CD8-positive, alpha-beta memory T cell (primary cell): ENCODE results near the gene C1QTNF6. TPM values are rescaled to one million over a fixed set of nuclear protein-coding genes. Genes with fewer than 3 reads are reported as not detected.
A peak's percentile ranks its signal among the peaks of the same experiment; 100 is the strongest.

Source experiments
- CTCF ChIA-PET: fragments of 350-600 bp; sonication (Branson Sonifier 250); formaldehyde crosslinking; loops from one replicate; lab custom pipeline; 2021; ENCODE audit warnings: antibody characterized with exemption; lab: Charles Lee
- POLR2A ChIA-PET: fragments of 350-600 bp; sonication (Branson Sonifier 250); formaldehyde crosslinking; loops from one replicate; lab custom pipeline; 2021; ENCODE audit warnings: antibody characterized with exemption; lab: Charles Lee
- DNase-seq, 5 donors: peaks; one replicate each; pipeline versions ENCODE4 v3.0.0 to v3.0.0-alpha.2; 2020 to 2022; ENCODE audit warnings: mixed read lengths in 1 of 5
- H3K27ac ChIP-seq: one replicate; pipeline ENCODE4 v1.7.0; 2013; ENCODE audit warnings: low read depth, mild to moderate bottlenecking, low read length, moderate library complexity
- H3K27me3 ChIP-seq: 2 replicates; pipeline ENCODE4 v1.7.0; 2013; ENCODE audit warnings: low read length, mild to moderate bottlenecking; ENCODE audit not compliant: insufficient read depth, poor library complexity, severe bottlenecking
- H3K36me3 ChIP-seq: 2 replicates; pipeline ENCODE4 v1.7.0; 2013; ENCODE audit warnings: mild to moderate bottlenecking, low read length, moderate library complexity; ENCODE audit not compliant: insufficient read depth
- H3K4me1 ChIP-seq: 2 replicates; pipeline ENCODE4 v1.7.0; 2013; ENCODE audit warnings: mild to moderate bottlenecking, low read length, moderate library complexity; ENCODE audit not compliant: insufficient read depth
- H3K4me3 ChIP-seq: 2 replicates; pipeline ENCODE4 v1.7.0; 2013; ENCODE audit warnings: mild to moderate bottlenecking, low read length
- H3K9me3 ChIP-seq: 2 replicates; pipeline ENCODE4 v1.7.0; 2013; ENCODE audit warnings: mild to moderate bottlenecking, low read length
- H3K27ac Mint-ChIP-seq, 8 donors: one replicate each; pipeline ENCODE4 v1.8.0; 2020 to 2021; ENCODE audit warnings: mixed read lengths in 8 of 8, mild to moderate bottlenecking in 6 of 8, inconsistent platforms in 3 of 8, moderate library complexity in 3 of 8
- H3K27me3 Mint-ChIP-seq, 2 donors: one replicate each; pipeline ENCODE4 v1.8.0; 2020 to 2021; ENCODE audit warnings: mixed read lengths in 2 of 2, mild to moderate bottlenecking in 1 of 2, moderate library complexity in 1 of 2
- H3K36me3 Mint-ChIP-seq, 3 donors: one replicate each; pipeline ENCODE4 v1.8.0; 2020 to 2021; ENCODE audit warnings: mixed read lengths in 3 of 3, inconsistent platforms in 1 of 3, mild to moderate bottlenecking in 1 of 3
- H3K4me1 Mint-ChIP-seq, 3 donors: one replicate each; pipeline ENCODE4 v1.8.0; 2020 to 2021; ENCODE audit warnings: mixed read lengths in 3 of 3, inconsistent platforms in 1 of 3, mild to moderate bottlenecking in 1 of 3
- H3K4me3 Mint-ChIP-seq, 7 donors: one replicate each; pipeline ENCODE4 v1.8.0; 2020 to 2021; ENCODE audit warnings: mixed read lengths in 7 of 7, mild to moderate bottlenecking in 6 of 7, moderate library complexity in 4 of 7, inconsistent platforms in 2 of 7
- H3K9me3 Mint-ChIP-seq, 5 donors: one replicate each; pipeline ENCODE4 v1.8.0; 2020 to 2022; ENCODE audit warnings: mixed read lengths in 5 of 5, mild to moderate bottlenecking in 3 of 5, moderate library complexity in 2 of 5, inconsistent platforms in 1 of 5
- polyA plus RNA-seq: library from polyadenylated mRNA; unstranded; fragments of 300-500 nt; fragmentation: Illumina TruSeq; gene quantifications from one replicate; pipeline ENCODE4 v1.2.3, GENCODE V29; 2021
- total RNA-seq, 2 experiments: library from RNA; stranded (reverse); gene quantifications; one replicate each; pipeline ENCODE4 v1.2.3, GENCODE V29; 2021

C1QTNF6 gene
- total and polyA plus RNA-seq, 3 experiments from 2014 or later: 1.8 to 4.3 (median 3.6) TPM

DNA sequence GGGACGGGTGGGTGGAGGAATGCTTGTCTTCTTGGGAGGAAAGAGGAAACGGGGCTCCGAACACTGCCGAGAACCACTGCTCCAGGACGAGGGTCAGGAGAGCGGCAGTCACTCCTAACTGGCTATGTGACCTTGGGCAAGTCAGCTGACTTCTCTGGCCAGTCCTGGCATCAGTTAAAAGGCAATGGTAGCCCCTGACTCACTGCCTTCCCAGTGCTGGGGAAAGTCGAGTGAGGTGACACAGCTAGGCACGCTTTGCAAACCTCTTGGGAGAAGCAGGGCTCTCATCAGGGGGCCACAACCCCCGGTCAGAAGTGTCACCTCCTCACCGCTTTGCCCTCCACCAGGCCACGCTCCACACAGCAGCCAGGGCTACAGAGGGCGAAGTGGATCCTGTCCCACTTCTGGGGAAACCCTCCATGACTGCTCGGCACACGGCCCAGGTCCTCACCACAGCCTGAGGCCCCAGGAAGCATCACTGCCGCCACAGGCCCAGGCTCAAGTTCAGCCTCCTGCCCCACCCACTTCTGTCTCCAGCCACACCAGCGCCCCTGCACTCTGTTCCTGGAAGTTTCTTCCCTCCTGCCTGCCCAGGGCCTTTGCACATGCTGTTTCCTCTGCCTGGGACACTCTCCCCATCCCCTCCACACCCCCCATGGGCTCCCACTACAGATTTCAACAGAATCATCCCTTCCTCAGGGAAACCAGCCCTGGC is 54.6 kb downstream of the C1QTNF6 start:
- no peak overlapping the region for H3K4me3 Mint-ChIP-seq
- Histone ChIP-seq H3K9me3 (no peaks in the 10 kb centered on the region), H3K36me3 (peaks cover 58% of the 10 kb centered on the region), H3K4me3 (no peak overlapping the region), H3K27me3 (no peaks in the 10 kb centered on the region), H3K27ac (no peak overlapping the region), H3K4me1 (no peaks in the 10 kb centered on the region)
- no peaks in the 10 kb centered on the region for H3K9me3 Mint-ChIP-seq
- H3K4me1 Mint-ChIP-seq: peaks cover 21 to 50% (median 27%) of the 10 kb centered on the region in 3 donors
- H3K27ac Mint-ChIP-seq: peak overlapping the region; percentile 50 to 96 (median 80)
- CTCF ChIA-PET: interaction anchor here (0.7 to 3.4 kb wide), 3 partner anchors 11 to 66 kb away, joined by 3 to 10 read pairs (median 3); partner anchors contain the start of gene IL2RB
- no peak for DNase-seq
- H3K36me3 Mint-ChIP-seq: peaks cover 10 to 93% (median 15%) of the 10 kb centered on the region in 3 donors
- no peaks in the 10 kb centered on the region for H3K27me3 Mint-ChIP-seq
- POLR2A ChIA-PET: no interaction called here

DNA sequence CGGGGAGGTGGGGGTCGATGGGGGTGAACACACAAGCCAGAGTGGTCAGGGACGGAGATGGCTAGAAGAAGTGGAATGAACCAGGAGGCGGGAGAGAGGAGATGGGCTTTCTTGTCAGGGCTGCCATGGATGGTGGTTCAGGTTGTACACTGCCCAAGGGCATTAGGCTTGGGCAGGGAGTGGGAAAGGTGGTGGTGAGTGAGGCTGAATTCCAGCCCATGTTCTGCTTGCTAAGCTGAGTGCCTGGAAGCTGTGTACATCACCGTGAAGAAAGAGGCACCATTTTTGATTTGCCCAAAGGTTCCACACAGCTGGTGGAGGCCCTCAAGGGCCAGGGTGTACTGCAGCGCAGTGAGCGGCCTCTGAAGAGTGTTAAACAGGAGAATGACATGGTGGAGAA is 55.3 kb downstream of the C1QTNF6 start:
- ChIA-PET CTCF (interaction anchor here (0.7 to 3.4 kb wide), 5 partner anchors 10 to 67 kb away, joined by 3 to 10 read pairs (median 4); partner anchors contain the start of gene IL2RB), POLR2A (no interaction called here)
- Mint-ChIP-seq H3K9me3 (no peaks in the 10 kb centered on the region), H3K4me1 (peaks cover 14 to 43% (median 21%) of the 10 kb centered on the region in 3 donors), H3K4me3 (no peak overlapping the region), H3K27ac (peak overlapping the region; percentile 5 to 96 (median 80)), H3K36me3 (peaks cover 9 to 93% (median 10%) of the 10 kb centered on the region in 3 donors), H3K27me3 (no peaks in the 10 kb centered on the region)
- H3K36me3 ChIP-seq: peaks cover 51% of the 10 kb centered on the region
- no peak overlapping the region for H3K27ac ChIP-seq
- H3K4me3 ChIP-seq: no peak overlapping the region
- no peaks in the 10 kb centered on the region for H3K9me3 ChIP-seq
- no peaks in the 10 kb centered on the region for H3K27me3 ChIP-seq
- no peaks in the 10 kb centered on the region for H3K4me1 ChIP-seq
- no peak for DNase-seq

Other genes starting within 250 kb of the C1QTNF6 start
- gene TST, start 168.8 kb downstream of the C1QTNF6 start, total RNA-seq: 1 to 10 TPM; 3.7 to 5.1 TPM
- 0.75 TPM for gene TST, start 168.8 kb downstream of the C1QTNF6 start, polyA plus RNA-seq
- gene MPST, start 168.5 kb downstream of the C1QTNF6 start, total RNA-seq: 10 to 100 TPM; 16.6 to 17.8 TPM
- gene MPST, start 168.5 kb downstream of the C1QTNF6 start, polyA plus RNA-seq: 20.0 TPM
- 10 to 100 TPM; 40.8 to 44.8 TPM for gene KCTD17, start 136.5 kb downstream of the C1QTNF6 start, total RNA-seq
- gene KCTD17, start 136.5 kb downstream of the C1QTNF6 start, polyA plus RNA-seq: 12.9 TPM
- gene TMPRSS6, start 78.5 kb downstream of the C1QTNF6 start, total RNA-seq: under 1 TPM; 0.42 to 0.68 TPM
- gene TMPRSS6, start 78.5 kb downstream of the C1QTNF6 start, polyA plus RNA-seq: 0.16 TPM
- 100 to 1,000 TPM; 238 to 243 TPM for gene IL2RB, start 38.3 kb downstream of the C1QTNF6 start, total RNA-seq
- 459 TPM for gene IL2RB, start 38.3 kb downstream of the C1QTNF6 start, polyA plus RNA-seq
- under 1 TPM; 0.24 to 0.62 TPM for gene SSTR3, start 24.2 kb upstream of the C1QTNF6 start, total RNA-seq
- gene SSTR3, start 24.2 kb upstream of the C1QTNF6 start, polyA plus RNA-seq: 0.59 TPM
- gene RAC2, start 56.0 kb upstream of the C1QTNF6 start, total RNA-seq: 100 to 1,000 TPM; 433 to 452 TPM
- gene RAC2, start 56.0 kb upstream of the C1QTNF6 start, polyA plus RNA-seq: 1,206 TPM
- gene CYTH4, start 94.3 kb upstream of the C1QTNF6 start, total RNA-seq: 10 to 100 TPM; 23.1 to 24.7 TPM
- 80.2 TPM for gene CYTH4, start 94.3 kb upstream of the C1QTNF6 start, polyA plus RNA-seq
- gene ELFN2, start 239.2 kb upstream of the C1QTNF6 start, total RNA-seq: under 1 TPM; 0.09 to 0.20 TPM
- gene ELFN2, start 239.2 kb upstream of the C1QTNF6 start, polyA plus RNA-seq: 0.02 TPM